Endothelial cell of umbilical vein (primary cell): Measurements from ENCODE around the gene GRIK1. TPM values are rescaled to one million over a fixed set of nuclear protein-coding genes. Genes with fewer than 3 reads are reported as not detected.

Experiments
- BruUV-seq: library from RNA; stranded (reverse); fragments of 400-500 nt; replicated peaks from 2 replicates; lab custom pipeline; 2021; lab: Mats Ljungman, UMichigan
- CTCF ChIA-PET: fragments of 300-600, 350-600 bp; sonication (Branson Sonifier 250); formaldehyde crosslinking; loops from one replicate; lab custom pipeline; 2021; ENCODE audit warnings: antibody characterized with exemption, inconsistent platforms; lab: Charles Lee
- POLR2A ChIA-PET: fragments of 300-600, 350-600 bp; sonication (Branson Sonifier 250); formaldehyde crosslinking; loops from one replicate; lab custom pipeline; 2021; ENCODE audit warnings: antibody characterized with exemption, inconsistent platforms; lab: Charles Lee
- DNase-seq: peaks from one replicate; pipeline ENCODE4 v3.0.0-alpha.2; 2011; ENCODE audit warnings: low read depth, low spot score
- FAIRE-seq: peaks from 2 replicates; lab custom pipeline; 2011; peaks lifted over from hg19 to GRCh38; lab: Jason Lieb, UNC
- H2AFZ ChIP-seq: 2 replicates; pipeline ENCODE4 v1.6.0; 2012; ENCODE audit warnings: low read depth, low read length, control low read depth, inconsistent platforms
- H3K27ac ChIP-seq: 2 replicates; pipeline ENCODE4 v1.5.1; 2011; ENCODE audit warnings: low read depth, mild to moderate bottlenecking, control low read depth, low read length, moderate library complexity; ENCODE audit not compliant: insufficient read depth
- H3K27me3 ChIP-seq, 2 experiments: 2 replicates each; pipeline versions ENCODE4 v1.6.0 to v1.6.1; 2011; ENCODE audit warnings: low read length in 2 of 2, mixed read lengths in 1 of 2; ENCODE audit not compliant: control insufficient read depth in 2 of 2, insufficient read depth in 2 of 2
- H3K36me3 ChIP-seq, 2 experiments: 2 replicates in 1 of 2; 3 replicates in 1 of 2; pipeline ENCODE4 v1.5.1; 2011; ENCODE audit warnings: low read length in 2 of 2, mild to moderate bottlenecking in 1 of 2, moderate library complexity in 1 of 2; ENCODE audit not compliant: control insufficient read depth in 2 of 2, insufficient read depth in 2 of 2; ENCODE audit errors: extremely low read depth in 1 of 2
- H3K4me1 ChIP-seq: 3 replicates; pipeline ENCODE4 v1.5.1; 2011; ENCODE audit warnings: mild to moderate bottlenecking, low read length; ENCODE audit not compliant: control insufficient read depth, insufficient read depth; ENCODE audit errors: extremely low read depth
- H3K4me2 ChIP-seq: 2 replicates; pipeline ENCODE4 v1.6.1; 2011; ENCODE audit warnings: low read length, control low read depth, mixed read lengths; ENCODE audit not compliant: insufficient read depth
- H3K4me3 ChIP-seq, 3 experiments: fragments of 200-600 bp in 1 of 3; sonication (generic), shearing (Covaris generic) in 1 of 3; replicated peaks in 1 of 3; 2 replicates each; pipeline ENCODE4 v1.5.1; 2011 to 2016; ENCODE audit warnings: control low read depth in 3 of 3, low read length in 3 of 3, mild to moderate bottlenecking in 2 of 3, inconsistent platforms in 1 of 3, low read depth in 1 of 3, moderate library complexity in 1 of 3; ENCODE audit not compliant: insufficient read depth in 1 of 3
- H3K79me2 ChIP-seq: 2 replicates; pipeline ENCODE4 v1.6.0; 2012; ENCODE audit warnings: low read length, inconsistent platforms; ENCODE audit not compliant: control insufficient read depth, insufficient read depth
- H3K9ac ChIP-seq: replicated peaks from 2 replicates; pipeline ENCODE3; 2011; ENCODE audit warnings: low read length, control low read depth; ENCODE audit not compliant: insufficient read depth; ENCODE audit errors: extremely low read depth
- H3K9me1 ChIP-seq: replicated peaks from 3 replicates; pipeline ENCODE4 v1.6.0; 2011; ENCODE audit warnings: mild to moderate bottlenecking, low read length; ENCODE audit not compliant: control insufficient read depth, insufficient read depth; ENCODE audit errors: extremely low read depth
- H3K9me3 ChIP-seq: replicated peaks from 2 replicates; pipeline ENCODE4 v1.5.1; 2012; ENCODE audit warnings: low read length, inconsistent platforms; ENCODE audit not compliant: control insufficient read depth, insufficient read depth
- H4K20me1 ChIP-seq: replicated peaks from 2 replicates; pipeline ENCODE3; 2011; ENCODE audit warnings: mild to moderate bottlenecking, low read length; ENCODE audit not compliant: control insufficient read depth, insufficient read depth; ENCODE audit errors: extremely low read depth
- EZH2 ChIP-seq: IDR thresholded peaks from 2 replicates; pipeline ENCODE4 v1.6.1; 2012; ENCODE audit warnings: borderline replicate concordance, low read depth, mild to moderate bottlenecking, moderate library complexity, low read length, inconsistent platforms; ENCODE audit not compliant: severe bottlenecking
- FOS ChIP-seq: IDR thresholded peaks from 2 replicates; pipeline ENCODE4 v1.6.1; 2011; ENCODE audit warnings: mild to moderate bottlenecking, low read length, moderate library complexity, borderline replicate concordance; ENCODE audit not compliant: insufficient read depth
- GATA2 ChIP-seq: IDR thresholded peaks from 2 replicates; pipeline ENCODE4 v1.7.0; 2011; ENCODE audit warnings: low read depth, mild to moderate bottlenecking, moderate library complexity, mixed read lengths, low read length; ENCODE audit not compliant: insufficient read length, insufficient read depth
- JUN ChIP-seq: IDR thresholded peaks from 2 replicates; pipeline ENCODE4 v1.6.1; 2011; ENCODE audit warnings: borderline replicate concordance, low read depth; ENCODE audit not compliant: insufficient read length, insufficient read depth
- MYC ChIP-seq: IDR thresholded peaks from one replicate; pipeline ENCODE4 v1.6.1; 2011; ENCODE audit warnings: mild to moderate bottlenecking, low read depth, low read length
- POLR2A ChIP-seq: IDR thresholded peaks from 2 replicates; pipeline ENCODE4 v1.6.1; 2012; ENCODE audit warnings: low read depth, mild to moderate bottlenecking, control low read depth, low read length
- POLR2AphosphoS5 ChIP-seq: IDR thresholded peaks from 2 replicates; pipeline ENCODE4 v1.6.1; 2012; ENCODE audit warnings: low read depth, mild to moderate bottlenecking, control low read depth, low read length, moderate library complexity; ENCODE audit not compliant: insufficient read depth
- dilution Hi-C: fragments of 300-500 bp; cut with MboI; formaldehyde crosslinking; loops from one replicate; pipeline ENCODE4 v1.15.0; 2019; ENCODE audit warnings: low sequenced_read_pairs; ENCODE audit not compliant: extremely low pct_ligation_motif_present
- intact Hi-C: fragments of 100-400 bp; cut with micrococcal nuclease; formaldehyde crosslinking; loops from one replicate; pipeline ENCODE4 v1.10.0; 2022
- polyA plus RNA-seq, 4 experiments: library from polyadenylated mRNA; depleted of rRNA in 3 of 4; stranded (reverse) in 3 of 4; unstranded in 1 of 4; fragments of >200 nt; gene quantifications; 2 replicates each; pipeline versions ENCODE4 v1.2.1 to v1.2.3, GENCODE V29; 2011 to 2012; ENCODE audit warnings: missing spikeins in 1 of 4
- total RNA-seq: library from RNA; stranded (reverse); gene quantifications from 2 replicates; pipeline ENCODE4 v1.2.3, GENCODE V29; 2021
- TF ChIP-seq, protein P1 (sequence below): IDR thresholded peaks from 2 replicates; pipeline ENCODE4 v1.6.1; 2011; ENCODE audit not compliant: insufficient read depth, insufficient read length
- TF ChIP-seq, protein P2 (sequence below), 2 donors: IDR thresholded peaks; 1 replicate in 1 of 2; 2 replicates in 1 of 2; pipeline ENCODE4 v1.5.1; 2011; ENCODE audit warnings: low read length in 2 of 2, mild to moderate bottlenecking in 2 of 2, moderate library complexity in 2 of 2, control low read depth in 1 of 2, inconsistent platforms in 1 of 2, low read depth in 1 of 2; ENCODE audit not compliant: insufficient read depth in 1 of 2; ENCODE audit errors: extremely low read depth in 1 of 2

GRIK1 gene
- total and polyA plus RNA-seq, 2 donors (not counting 3 experiments of a cell fraction or from before 2014, with no cell fraction given), result not detected

DNA sequence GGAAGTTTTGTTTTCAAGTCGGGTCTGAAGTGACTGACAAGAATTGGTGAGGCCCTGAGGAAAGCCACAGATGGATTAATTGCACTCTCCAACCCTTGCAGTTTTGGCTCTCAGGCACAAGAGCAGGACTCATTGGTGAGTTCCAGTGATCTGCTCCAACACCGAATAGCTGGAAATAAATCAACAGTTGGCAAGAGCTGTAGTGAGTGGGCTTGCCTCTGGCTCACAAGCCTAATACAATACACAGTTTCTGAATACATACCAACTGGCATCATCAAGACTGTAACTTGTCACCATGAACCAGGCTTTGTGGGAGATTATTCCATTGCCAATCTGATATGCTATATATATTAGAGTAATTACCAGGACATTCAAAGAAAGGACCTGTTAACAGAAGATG lies 131.6 kb downstream of the GRIK1 start:
- Histone ChIP-seq H3K9ac (no peak overlapping the region), H3K27ac (no peak overlapping the region), H3K9me3 (no peaks in the 10 kb centered on the region), H3K4me2 (no peak overlapping the region), H3K4me3 (no peak overlapping the region), H4K20me1 (no peaks in the 10 kb centered on the region), H3K79me2 (no peaks in the 10 kb centered on the region), H2AFZ (no peak overlapping the region), H3K27me3 (no peaks in the 10 kb centered on the region), H3K36me3 (no peaks in the 10 kb centered on the region), H3K4me1 (no peaks in the 10 kb centered on the region), H3K9me1 (no peaks in the 10 kb centered on the region)
- ChIA-PET CTCF (no interaction called here), POLR2A (no interaction called here)
- TF ChIP-seq FOS, result no peak
- TF ChIP-seq, protein P1, sequence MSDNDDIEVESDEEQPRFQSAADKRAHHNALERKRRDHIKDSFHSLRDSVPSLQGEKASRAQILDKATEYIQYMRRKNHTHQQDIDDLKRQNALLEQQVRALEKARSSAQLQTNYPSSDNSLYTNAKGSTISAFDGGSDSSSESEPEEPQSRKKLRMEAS, result no peak
- no peak for TF ChIP-seq GATA2
- no peak for TF ChIP-seq EZH2
- no peak for TF ChIP-seq MYC
- no peak for TF ChIP-seq POLR2A
- TF ChIP-seq, protein P2, sequence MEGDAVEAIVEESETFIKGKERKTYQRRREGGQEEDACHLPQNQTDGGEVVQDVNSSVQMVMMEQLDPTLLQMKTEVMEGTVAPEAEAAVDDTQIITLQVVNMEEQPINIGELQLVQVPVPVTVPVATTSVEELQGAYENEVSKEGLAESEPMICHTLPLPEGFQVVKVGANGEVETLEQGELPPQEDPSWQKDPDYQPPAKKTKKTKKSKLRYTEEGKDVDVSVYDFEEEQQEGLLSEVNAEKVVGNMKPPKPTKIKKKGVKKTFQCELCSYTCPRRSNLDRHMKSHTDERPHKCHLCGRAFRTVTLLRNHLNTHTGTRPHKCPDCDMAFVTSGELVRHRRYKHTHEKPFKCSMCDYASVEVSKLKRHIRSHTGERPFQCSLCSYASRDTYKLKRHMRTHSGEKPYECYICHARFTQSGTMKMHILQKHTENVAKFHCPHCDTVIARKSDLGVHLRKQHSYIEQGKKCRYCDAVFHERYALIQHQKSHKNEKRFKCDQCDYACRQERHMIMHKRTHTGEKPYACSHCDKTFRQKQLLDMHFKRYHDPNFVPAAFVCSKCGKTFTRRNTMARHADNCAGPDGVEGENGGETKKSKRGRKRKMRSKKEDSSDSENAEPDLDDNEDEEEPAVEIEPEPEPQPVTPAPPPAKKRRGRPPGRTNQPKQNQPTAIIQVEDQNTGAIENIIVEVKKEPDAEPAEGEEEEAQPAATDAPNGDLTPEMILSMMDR (IDR thresholded peaks at IDR 0.05; ENCODE audit: extremely low read depth in 1 of 2, insufficient read depth in 1 of 2, low read depth in 1 of 2, low read length in 2 of 2), result no peak
- TF ChIP-seq POLR2AphosphoS5, result no peak
- TF ChIP-seq JUN, result no peak
- DNase-seq (no peak), FAIRE-seq (no peak)
- no TSS peak for BruUV-seq
- intact Hi-C loops, result no loop called here
- dilution Hi-C loops, result no loop called here
